Karpas-422 (cell line): ENCODE measurements around the gene CLDND2. TPM values are rescaled to one million over a fixed set of nuclear protein-coding genes. Genes with fewer than 3 reads are reported as not detected.
A peak's percentile ranks its signal among the peaks of the same experiment; 100 is the strongest.

ENCODE experiments used
- DNase-seq: peaks from one replicate; pipeline ENCODE4 v3.0.0-alpha.2; 2015
- H2AFZ ChIP-seq: fragments of 200-600 bp; sonication (generic); 2 replicates; pipeline ENCODE4 v1.6.1; 2014; ENCODE audit warnings: antibody characterized with exemption, low read length, mixed read lengths
- H3K27ac ChIP-seq: fragments of 200-600 bp; sonication (generic); 2 replicates; pipeline ENCODE4 v1.5.1; 2014; ENCODE audit warnings: mild to moderate bottlenecking, low read length, moderate library complexity
- H3K27me3 ChIP-seq: fragments of 200-600 bp; sonication (generic); 2 replicates; pipeline ENCODE4 v1.6.1; 2014; ENCODE audit warnings: low read length, mixed read lengths
- H3K36me3 ChIP-seq: fragments of 200-600 bp; sonication (generic); 2 replicates; pipeline ENCODE4 v1.6.1; 2014; ENCODE audit warnings: low read length, mixed read lengths; ENCODE audit not compliant: insufficient read depth
- H3K4me1 ChIP-seq: fragments of 200-600 bp; sonication (generic); 2 replicates; pipeline ENCODE4 v1.6.1; 2014; ENCODE audit warnings: mild to moderate bottlenecking, low read length, mixed read lengths
- H3K4me2 ChIP-seq: fragments of 200-600 bp; sonication (generic); 2 replicates; pipeline ENCODE4 v1.6.1; 2014; ENCODE audit warnings: low read length, low read depth, mild to moderate bottlenecking; ENCODE audit not compliant: poor library complexity, severe bottlenecking
- H3K4me3 ChIP-seq: fragments of 200-600 bp; sonication (generic); 2 replicates; pipeline ENCODE4 v1.5.1; 2014; ENCODE audit warnings: mild to moderate bottlenecking, antibody characterized with exemption, low read length, mixed read lengths
- H3K79me2 ChIP-seq: fragments of 200-600 bp; sonication (generic); 2 replicates; pipeline ENCODE4 v1.6.1; 2014; ENCODE audit warnings: mild to moderate bottlenecking, low read length, mixed read lengths
- H3K9ac ChIP-seq: fragments of 200-600 bp; sonication (generic); 2 replicates; pipeline ENCODE4 v1.6.0; 2014; ENCODE audit warnings: low read length
- H3K9me2 ChIP-seq: fragments of 200-600 bp; sonication (generic), shearing (Covaris generic); replicated peaks from 2 replicates; pipeline ENCODE4 v1.6.0; 2014; ENCODE audit warnings: mild to moderate bottlenecking, low read length, moderate library complexity; ENCODE audit not compliant: insufficient read depth
- H3K9me3 ChIP-seq: fragments of 300-700, 200-600 bp; sonication (generic); 2 replicates; pipeline ENCODE4 v1.6.1; 2014; ENCODE audit warnings: low read length, mixed read lengths
- H4K20me1 ChIP-seq: fragments of 200-600 bp; sonication (generic); 2 replicates; pipeline ENCODE4 v1.6.1; 2014; ENCODE audit warnings: mild to moderate bottlenecking, antibody characterized with exemption, low read length, low read depth; ENCODE audit not compliant: insufficient read depth
- total RNA-seq: library from RNA; depleted of rRNA; stranded (reverse); fragments of >200 nt; shearing (Covaris generic); gene quantifications from 2 replicates; pipeline ENCODE4 v1.2.3, GENCODE V29; 2014; ENCODE audit warnings: low replicate concordance; rRNA removed

Gene CLDND2
- total RNA-seq, 1 experiment from 2014 or later = not detected

DNA sequence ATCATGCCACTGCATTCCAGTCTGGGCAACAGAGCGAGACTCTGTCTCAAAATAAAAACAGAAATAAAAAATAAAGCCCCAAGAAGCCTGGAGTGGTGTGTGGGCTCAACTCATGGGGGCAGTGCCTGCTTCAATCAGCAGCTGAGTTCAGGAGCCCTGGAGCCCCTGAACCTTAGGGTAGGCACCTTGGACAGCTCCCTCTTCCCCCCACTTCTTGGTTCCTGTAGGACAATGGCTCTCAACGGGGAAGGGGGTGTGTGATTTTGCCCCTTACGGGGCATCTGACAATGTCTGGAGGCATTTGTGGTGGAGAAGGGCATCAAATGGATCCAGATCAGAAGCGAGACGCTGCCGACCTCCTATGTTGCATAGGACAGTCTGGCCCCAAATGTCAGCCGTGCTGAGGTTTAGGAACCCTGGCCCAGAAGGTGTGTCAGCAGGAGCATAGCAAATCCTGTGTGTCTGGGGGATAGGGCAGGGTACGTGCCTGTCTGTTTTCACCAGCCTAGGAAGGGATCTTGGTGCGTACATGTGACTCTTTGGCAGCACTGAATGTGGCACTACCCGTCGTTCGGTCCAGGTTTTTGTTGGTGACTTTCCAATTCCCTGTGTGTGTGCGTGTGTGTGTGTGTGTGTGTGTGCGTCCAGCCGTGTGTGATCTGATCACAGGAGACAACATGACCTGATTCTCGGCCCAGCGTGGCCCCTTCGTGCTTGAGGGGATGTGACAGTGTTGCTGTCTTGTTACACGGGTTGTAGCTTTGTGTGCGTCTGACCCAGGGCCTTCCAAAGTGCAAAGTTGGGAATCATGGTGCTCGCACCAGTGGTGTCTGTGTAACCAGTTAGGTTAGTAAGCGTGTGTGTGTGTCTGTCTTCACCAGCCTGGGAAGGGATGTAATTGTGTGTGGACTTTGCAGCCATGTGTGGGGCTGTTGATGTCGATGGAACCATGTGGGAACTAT, 49.8 kb downstream of the CLDND2 start:
- no peaks in the 10 kb centered on the region for H3K9me2 ChIP-seq
- peak; percentile 60 for DNase-seq
- H3K9me3 ChIP-seq = no peaks in the 10 kb centered on the region
- no peak overlapping the region for H3K9ac ChIP-seq
- H2AFZ ChIP-seq = no peak overlapping the region
- H3K36me3 ChIP-seq = no peaks in the 10 kb centered on the region
- H3K27me3 ChIP-seq = no peaks in the 10 kb centered on the region
- no peaks in the 10 kb centered on the region for H3K79me2 ChIP-seq
- no peaks in the 10 kb centered on the region for H3K4me1 ChIP-seq
- no peak overlapping the region for H3K27ac ChIP-seq
- no peak overlapping the region for H3K4me3 ChIP-seq
- no peaks in the 10 kb centered on the region; the same call in 1 of the 2 replicates for H4K20me1 ChIP-seq
- no peak overlapping the region for H3K4me2 ChIP-seq

DNA sequence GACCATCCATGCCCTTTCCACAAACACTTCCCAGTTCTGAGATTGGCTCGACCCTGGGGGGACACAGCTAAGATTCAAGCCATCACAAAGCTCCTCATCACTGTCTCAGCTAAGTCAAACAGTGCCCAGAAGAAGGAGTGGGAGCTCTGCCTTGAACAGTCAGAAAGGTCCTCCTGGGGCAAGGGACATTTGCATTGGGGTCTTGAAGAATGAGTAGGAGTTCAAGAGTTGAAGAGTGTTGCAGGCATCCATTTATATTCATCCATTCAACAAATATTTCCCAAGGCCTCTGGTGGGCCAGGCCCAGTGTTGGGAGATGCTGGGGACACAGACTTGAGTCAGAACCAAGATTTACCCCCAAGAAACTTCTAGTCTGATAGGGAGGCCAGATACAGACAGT, 50.8 kb downstream of the CLDND2 start:
- no peaks in the 10 kb centered on the region for H3K27me3 ChIP-seq
- no peak overlapping the region for H3K9ac ChIP-seq
- no peaks in the 10 kb centered on the region; the same call in 1 of the 2 replicates for H4K20me1 ChIP-seq
- no peak for DNase-seq
- no peaks in the 10 kb centered on the region for H3K9me2 ChIP-seq
- H3K36me3 ChIP-seq = no peaks in the 10 kb centered on the region
- no peak overlapping the region for H3K4me3 ChIP-seq
- no peaks in the 10 kb centered on the region for H3K4me1 ChIP-seq
- no peaks in the 10 kb centered on the region for H3K9me3 ChIP-seq
- no peak overlapping the region for H3K27ac ChIP-seq
- no peak overlapping the region for H2AFZ ChIP-seq
- H3K4me2 ChIP-seq = no peak overlapping the region
- no peaks in the 10 kb centered on the region for H3K79me2 ChIP-seq

DNA sequence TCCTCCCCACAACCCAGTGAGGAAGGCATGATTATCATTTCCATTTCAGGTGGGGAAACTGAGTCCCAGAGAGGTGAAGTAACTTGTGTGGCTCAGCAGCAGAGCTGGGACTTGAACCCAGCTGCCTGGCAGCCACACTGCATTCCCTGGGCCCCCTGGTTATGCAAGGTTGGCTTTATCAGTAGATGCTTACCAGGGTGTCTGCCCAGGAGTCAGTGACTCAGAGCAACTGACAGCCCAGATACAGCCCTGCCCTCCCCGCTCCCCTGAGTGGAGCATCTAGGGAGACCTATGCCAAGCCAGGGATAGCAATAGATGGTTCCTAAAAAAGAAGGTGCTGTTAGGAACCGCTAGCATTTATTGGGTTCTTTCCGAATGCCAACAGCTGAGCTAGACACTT, 51.4 kb downstream of the CLDND2 start:
- no peak overlapping the region for H2AFZ ChIP-seq
- no peak overlapping the region for H3K27ac ChIP-seq
- no peak for DNase-seq
- no peaks in the 10 kb centered on the region for H3K9me2 ChIP-seq
- H3K27me3 ChIP-seq = no peaks in the 10 kb centered on the region
- no peaks in the 10 kb centered on the region; the same call in 1 of the 2 replicates for H4K20me1 ChIP-seq
- H3K9me3 ChIP-seq = no peaks in the 10 kb centered on the region
- H3K4me2 ChIP-seq = no peak overlapping the region
- no peak overlapping the region for H3K4me3 ChIP-seq
- no peaks in the 10 kb centered on the region for H3K4me1 ChIP-seq
- no peak overlapping the region for H3K9ac ChIP-seq
- H3K79me2 ChIP-seq = no peaks in the 10 kb centered on the region
- no peaks in the 10 kb centered on the region for H3K36me3 ChIP-seq

Other genes with a start within 250 kb of the CLDND2 start
- 0.14 TPM in 1 of 2 replicates, not detected in the other for gene SIGLEC9, start 244.1 kb downstream of the CLDND2 start, total RNA-seq
- gene SIGLEC7, start 226.7 kb downstream of the CLDND2 start, total RNA-seq = not detected in 2 replicates
- 18.1 and 19.3 TPM in 2 replicates for gene CD33, start 143.9 kb downstream of the CLDND2 start, total RNA-seq
- not detected in 2 replicates for gene SIGLECL1, start 117.9 kb downstream of the CLDND2 start, total RNA-seq
- not detected in 2 replicates for gene IGLON5, start 57.4 kb downstream of the CLDND2 start, total RNA-seq
- gene VSIG10L, start 26.9 kb downstream of the CLDND2 start, total RNA-seq = 5.7 and 6.6 TPM in 2 replicates
- gene ETFB, start 2.6 kb downstream of the CLDND2 start, total RNA-seq = 112 and 231 TPM in 2 replicates
- not detected in 2 replicates for gene NKG7, start 3.7 kb upstream of the CLDND2 start, total RNA-seq
- not detected in 2 replicates for gene LIM2, start 19.0 kb upstream of the CLDND2 start, total RNA-seq
- gene C19orf84, start 21.6 kb upstream of the CLDND2 start, total RNA-seq = not detected in 2 replicates
- gene SIGLEC10, start 48.6 kb upstream of the CLDND2 start, total RNA-seq = 500 and 730 TPM in 2 replicates
- not detected in 2 replicates for gene SIGLEC8, start 89.5 kb upstream of the CLDND2 start, total RNA-seq
- not detected in 2 replicates for gene CEACAM18, start 109.5 kb upstream of the CLDND2 start, total RNA-seq
- not detected in 2 replicates for gene SIGLEC12, start 132.8 kb upstream of the CLDND2 start, total RNA-seq
- gene SIGLEC6, start 162.7 kb upstream of the CLDND2 start, total RNA-seq = not detected in 2 replicates
- gene ZNF175, start 202.3 kb upstream of the CLDND2 start, total RNA-seq = 8.9 and 17.6 TPM in 2 replicates